Neuronal stem cell (in vitro differentiated cells): Measurements from ENCODE around the gene SYVN1.
A peak's percentile ranks its signal among the peaks of the same experiment; 100 is the strongest.

Experiments used
- DNase-seq: peaks from one replicate; pipeline ENCODE4 v3.0.0-alpha.2; 2013; ENCODE audit warnings: low spot score
- H2AFZ ChIP-seq: one replicate; pipeline ENCODE4 v1.6.1; 2013; ENCODE audit warnings: mild to moderate bottlenecking, low read length, inconsistent platforms
- H2AK5ac ChIP-seq: 2 replicates; pipeline ENCODE4 v1.6.1; 2013; ENCODE audit warnings: low read depth, mild to moderate bottlenecking, inconsistent platforms, low read length, moderate library complexity, mixed read lengths
- H2BK120ac ChIP-seq: 2 replicates; pipeline ENCODE4 v1.6.1; 2013; ENCODE audit warnings: low read depth, mild to moderate bottlenecking, inconsistent platforms, low read length, moderate library complexity, mixed read lengths
- H2BK12ac ChIP-seq: one replicate; pipeline ENCODE4 v1.6.1; 2013; ENCODE audit warnings: low read length, inconsistent platforms
- H2BK15ac ChIP-seq: 2 replicates; pipeline ENCODE4 v1.6.1; 2013; ENCODE audit warnings: mild to moderate bottlenecking, low read length, inconsistent platforms, mixed read lengths
- H2BK5ac ChIP-seq: one replicate; pipeline ENCODE4 v1.6.1; 2013; ENCODE audit warnings: inconsistent platforms, mild to moderate bottlenecking, low read length, moderate library complexity
- H3K14ac ChIP-seq: one replicate; pipeline ENCODE4 v1.6.1; 2013; ENCODE audit warnings: low read length, inconsistent platforms
- H3K18ac ChIP-seq: 2 replicates; pipeline ENCODE4 v1.6.1; 2013; ENCODE audit warnings: low read length, inconsistent platforms
- H3K23ac ChIP-seq: 2 replicates; pipeline ENCODE4 v1.6.1; 2013; ENCODE audit warnings: low read depth, mild to moderate bottlenecking, mixed read lengths, low read length, inconsistent platforms; ENCODE audit not compliant: poor library complexity
- H3K27ac ChIP-seq: replicated peaks from 3 replicates; pipeline ENCODE4 v1.5.1; 2013; ENCODE audit warnings: low read length, inconsistent platforms
- H3K27me3 ChIP-seq, 3 experiments: 2 replicates each; pipeline ENCODE4 v1.6.1; 2013; ENCODE audit warnings: low read length in 3 of 3, mild to moderate bottlenecking in 2 of 3, inconsistent platforms in 1 of 3, low read depth in 1 of 3, mixed read lengths in 1 of 3, moderate library complexity in 1 of 3; ENCODE audit not compliant: control insufficient read depth in 3 of 3, insufficient read depth in 3 of 3
- H3K36me3 ChIP-seq, 2 donors: replicated peaks in 1 of 2; 2 replicates each; pipeline ENCODE4 v1.6.1; 2013; ENCODE audit warnings: low read length in 2 of 2; ENCODE audit not compliant: control insufficient read depth in 2 of 2, insufficient read depth in 2 of 2
- H3K4ac ChIP-seq: 2 replicates; pipeline ENCODE4 v1.6.1; 2013; ENCODE audit warnings: inconsistent platforms, mild to moderate bottlenecking, low read length, moderate library complexity
- H3K4me1 ChIP-seq, 2 donors: 1 replicate in 1 of 2; 2 replicates in 1 of 2; pipeline ENCODE4 v1.6.1; 2013; ENCODE audit warnings: low read length in 2 of 2, low read depth in 1 of 2; ENCODE audit not compliant: control insufficient read depth in 2 of 2, insufficient read depth in 1 of 2
- H3K4me2 ChIP-seq: one replicate; pipeline ENCODE4 v1.6.1; 2013; ENCODE audit warnings: mild to moderate bottlenecking, low read length, inconsistent platforms; ENCODE audit not compliant: insufficient read depth, poor library complexity, severe bottlenecking
- H3K4me3 ChIP-seq, 2 donors: 2 replicates each; pipeline ENCODE4 v1.5.1; 2013; ENCODE audit warnings: low read length in 2 of 2, mild to moderate bottlenecking in 2 of 2, inconsistent platforms in 1 of 2, moderate library complexity in 1 of 2
- H3K79me1 ChIP-seq: one replicate; pipeline ENCODE4 v1.6.1; 2013; ENCODE audit warnings: low read depth, mild to moderate bottlenecking, inconsistent platforms, low read length, moderate library complexity
- H3K9ac ChIP-seq: one replicate; pipeline ENCODE4 v1.6.1; 2013; ENCODE audit warnings: mild to moderate bottlenecking, low read depth, low read length, inconsistent platforms; ENCODE audit not compliant: poor library complexity
- H3K9me3 ChIP-seq, 2 donors: replicated peaks in 1 of 2; 2 replicates each; pipeline versions ENCODE3 to v1.6.1; 2013; ENCODE audit warnings: low read length in 2 of 2, mild to moderate bottlenecking in 2 of 2, inconsistent platforms in 1 of 2, low read depth in 1 of 2, mixed read lengths in 1 of 2, moderate library complexity in 1 of 2; ENCODE audit not compliant: control insufficient read depth in 2 of 2, insufficient read depth in 1 of 2
- H4K8ac ChIP-seq: one replicate; pipeline ENCODE4 v1.6.1; 2013; ENCODE audit warnings: low read depth, mild to moderate bottlenecking, inconsistent platforms, low read length, moderate library complexity
- H4K91ac ChIP-seq: one replicate; pipeline ENCODE4 v1.6.1; 2013; ENCODE audit warnings: low read length, low read depth, mild to moderate bottlenecking, inconsistent platforms; ENCODE audit not compliant: poor library complexity
- WGBS, 2 donors: extraction: QIAGEN DNeasy Blood & Tissue Kit; methylation state at CpG; one replicate each; pipeline ENCODE4 v1.1.7; 2013; ENCODE audit warnings: missing lambda C conversion rate in 2 of 2, mixed read lengths in 1 of 2; ENCODE audit not compliant: insufficient read length in 2 of 2, insufficient replicate concordance in 1 of 2; ENCODE audit errors: extremely low coverage in 2 of 2; 5-methylcytosine and 5-hydroxymethylcytosine counted together

Gene SYVN1

GRCh38 chr11:65103476-65103875 lies 30.8 kb downstream of the SYVN1 start:
- H2AK5ac ChIP-seq, result no peak overlapping the region
- no peak overlapping the region for H3K14ac ChIP-seq
- no peaks in the 10 kb centered on the region for H3K4me1 ChIP-seq
- no peak overlapping the region for H4K8ac ChIP-seq
- H3K4me3 ChIP-seq, result no peak overlapping the region
- no peak overlapping the region for H2BK120ac ChIP-seq
- no peak overlapping the region for H2BK5ac ChIP-seq
- no peak overlapping the region for H2BK15ac ChIP-seq
- H3K23ac ChIP-seq, result no peak overlapping the region
- no peak for DNase-seq
- H2BK12ac ChIP-seq, result no peak overlapping the region
- H3K9me3 ChIP-seq, result no peaks in the 10 kb centered on the region
- H3K18ac ChIP-seq, result no peak overlapping the region
- H3K4ac ChIP-seq, result no peak overlapping the region
- H3K27ac ChIP-seq, result no peak overlapping the region
- H3K79me1 ChIP-seq, result peaks cover 1% of the 10 kb centered on the region
- no peak overlapping the region for H2AFZ ChIP-seq
- H4K91ac ChIP-seq, result no peak overlapping the region
- H3K27me3 ChIP-seq, result no peaks in the 10 kb centered on the region
- H3K36me3 ChIP-seq, result peaks cover 2 to 18% of the 10 kb centered on the region in 2 donors
- H3K9ac ChIP-seq, result no peak overlapping the region
- H3K4me2 ChIP-seq, result no peak overlapping the region

- WGBS, 2 donors, result no CpG with 5 or more reads among the region's 8 CpGs
- peaks cover 1% of the 10 kb centered on the region for H3K79me1 ChIP-seq
- no peak overlapping the region for H2BK15ac ChIP-seq
- no peaks in the 10 kb centered on the region for H3K9me3 ChIP-seq
- H4K8ac ChIP-seq, result no peak overlapping the region
- H3K4ac ChIP-seq, result no peak overlapping the region
- H2AFZ ChIP-seq, result no peak overlapping the region
- no peak overlapping the region for H3K23ac ChIP-seq
- no peak overlapping the region for H3K27ac ChIP-seq
- no peak for DNase-seq
- no peak overlapping the region for H2AK5ac ChIP-seq
- H3K9ac ChIP-seq, result no peak overlapping the region
- H2BK12ac ChIP-seq, result no peak overlapping the region
- H3K4me2 ChIP-seq, result no peak overlapping the region
- H3K4me3 ChIP-seq, result no peak overlapping the region
- H3K14ac ChIP-seq, result no peak overlapping the region
- no peak overlapping the region for H3K18ac ChIP-seq
- no peak overlapping the region for H2BK5ac ChIP-seq
- H3K36me3 ChIP-seq, result peaks cover 3 to 17% of the 10 kb centered on the region in 2 donors
- no peak overlapping the region for H2BK120ac ChIP-seq
- H4K91ac ChIP-seq, result no peak overlapping the region
- no peaks in the 10 kb centered on the region for H3K4me1 ChIP-seq
- no peaks in the 10 kb centered on the region for H3K27me3 ChIP-seq
Observed at GRCh38 chr11:65102142-65103095, 31.9 kb downstream of the SYVN1 start.

- Histone ChIP-seq H3K27ac (no peak overlapping the region), H3K27me3 (no peaks in the 10 kb centered on the region), H3K23ac (no peak overlapping the region), H3K4me3 (no peak overlapping the region), H3K18ac (no peak overlapping the region), H3K36me3 (peaks cover 3 to 15% of the 10 kb centered on the region in 2 donors), H2AFZ (no peak overlapping the region), H2BK120ac (no peak overlapping the region), H3K79me1 (peaks cover 3% of the 10 kb centered on the region), H3K9ac (no peak overlapping the region), H3K9me3 (no peaks in the 10 kb centered on the region), H3K4ac (no peak overlapping the region), H2BK15ac (no peak overlapping the region), H3K14ac (no peak overlapping the region), H2BK12ac (no peak overlapping the region), H4K91ac (no peak overlapping the region), H3K4me2 (no peak overlapping the region), H4K8ac (no peak overlapping the region), H2AK5ac (no peak overlapping the region), H2BK5ac (no peak overlapping the region), H3K4me1 (peaks cover 2 to 6% of the 10 kb centered on the region in 2 donors)
- no CpG with 5 or more reads among the region's 6 CpGs for WGBS, 2 donors
- DNase-seq, result no peak
Observed at GRCh38 chr11:65100674-65101350, 33.5 kb downstream of the SYVN1 start.

GRCh38 chr11:65096926-65097325 lies 37.4 kb downstream of the SYVN1 start:
- no peak overlapping the region for H3K14ac ChIP-seq
- no peak for DNase-seq
- H3K79me1 ChIP-seq, result peaks cover 3% of the 10 kb centered on the region
- no peak overlapping the region for H2BK12ac ChIP-seq
- H3K18ac ChIP-seq, result no peak overlapping the region
- peak overlapping the region; percentile 31 to 91 for H3K4me3 ChIP-seq
- WGBS, 2 donors, result no CpG with 5 or more reads among the region's 8 CpGs
- no peak overlapping the region for H3K4ac ChIP-seq
- no peak overlapping the region for H2BK15ac ChIP-seq
- no peak overlapping the region for H2AK5ac ChIP-seq
- H3K4me2 ChIP-seq, result peak overlapping the region; percentile 64
- peak overlapping the region; percentile 78 for H3K9ac ChIP-seq
- H2BK120ac ChIP-seq, result no peak overlapping the region
- no peak overlapping the region for H3K27ac ChIP-seq
- H3K9me3 ChIP-seq, result no peaks in the 10 kb centered on the region
- no peaks in the 10 kb centered on the region for H3K27me3 ChIP-seq
- H4K8ac ChIP-seq, result no peak overlapping the region
- H3K23ac ChIP-seq, result no peak overlapping the region
- peak overlapping the region; percentile 59 for H2BK5ac ChIP-seq
- H3K4me1 ChIP-seq, result peaks cover 4 to 7% of the 10 kb centered on the region in 2 donors
- H4K91ac ChIP-seq, result no peak overlapping the region
- H3K36me3 ChIP-seq, result peaks cover 2 to 9% of the 10 kb centered on the region in 2 donors
- peak overlapping the region; percentile 97 for H2AFZ ChIP-seq
